AG09319 (cell line): ENCODE results near the gene ERC2.

Source experiments
- DNase-seq: peaks from one replicate; pipeline ENCODE4 v3.0.0-alpha.2; 2010; ENCODE audit warnings: low read depth; ENCODE audit errors: extremely low read depth
- TF ChIP-seq, protein P1 (sequence below): IDR thresholded peaks from 2 replicates; pipeline ENCODE4 v1.5.1; 2011; ENCODE audit warnings: low read depth, mild to moderate bottlenecking, inconsistent platforms, low read length, moderate library complexity

Gene ERC2

DNA sequence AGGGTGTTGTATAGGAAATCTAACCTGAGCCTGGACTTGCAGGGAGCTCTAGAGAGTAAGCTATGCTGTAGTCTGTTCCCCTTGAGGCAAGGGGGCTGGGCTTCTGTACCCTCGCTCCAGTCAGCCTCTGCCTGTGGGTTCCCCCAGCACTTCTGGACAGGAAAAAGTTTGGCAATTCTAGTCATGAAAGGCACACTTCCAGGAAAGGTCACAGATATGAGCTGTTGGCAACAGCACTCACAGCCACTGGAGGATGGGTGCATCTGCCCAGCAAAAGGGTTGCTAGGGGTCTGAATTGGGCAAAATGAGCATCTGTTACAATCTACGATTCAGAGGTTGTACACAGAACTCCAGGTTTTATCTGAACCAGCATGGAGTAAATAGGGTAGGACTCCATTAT is 281.2 kb downstream of the ERC2 start:
- DNase-seq = no peak
- TF ChIP-seq, protein P1, sequence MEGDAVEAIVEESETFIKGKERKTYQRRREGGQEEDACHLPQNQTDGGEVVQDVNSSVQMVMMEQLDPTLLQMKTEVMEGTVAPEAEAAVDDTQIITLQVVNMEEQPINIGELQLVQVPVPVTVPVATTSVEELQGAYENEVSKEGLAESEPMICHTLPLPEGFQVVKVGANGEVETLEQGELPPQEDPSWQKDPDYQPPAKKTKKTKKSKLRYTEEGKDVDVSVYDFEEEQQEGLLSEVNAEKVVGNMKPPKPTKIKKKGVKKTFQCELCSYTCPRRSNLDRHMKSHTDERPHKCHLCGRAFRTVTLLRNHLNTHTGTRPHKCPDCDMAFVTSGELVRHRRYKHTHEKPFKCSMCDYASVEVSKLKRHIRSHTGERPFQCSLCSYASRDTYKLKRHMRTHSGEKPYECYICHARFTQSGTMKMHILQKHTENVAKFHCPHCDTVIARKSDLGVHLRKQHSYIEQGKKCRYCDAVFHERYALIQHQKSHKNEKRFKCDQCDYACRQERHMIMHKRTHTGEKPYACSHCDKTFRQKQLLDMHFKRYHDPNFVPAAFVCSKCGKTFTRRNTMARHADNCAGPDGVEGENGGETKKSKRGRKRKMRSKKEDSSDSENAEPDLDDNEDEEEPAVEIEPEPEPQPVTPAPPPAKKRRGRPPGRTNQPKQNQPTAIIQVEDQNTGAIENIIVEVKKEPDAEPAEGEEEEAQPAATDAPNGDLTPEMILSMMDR = no peak

DNA sequence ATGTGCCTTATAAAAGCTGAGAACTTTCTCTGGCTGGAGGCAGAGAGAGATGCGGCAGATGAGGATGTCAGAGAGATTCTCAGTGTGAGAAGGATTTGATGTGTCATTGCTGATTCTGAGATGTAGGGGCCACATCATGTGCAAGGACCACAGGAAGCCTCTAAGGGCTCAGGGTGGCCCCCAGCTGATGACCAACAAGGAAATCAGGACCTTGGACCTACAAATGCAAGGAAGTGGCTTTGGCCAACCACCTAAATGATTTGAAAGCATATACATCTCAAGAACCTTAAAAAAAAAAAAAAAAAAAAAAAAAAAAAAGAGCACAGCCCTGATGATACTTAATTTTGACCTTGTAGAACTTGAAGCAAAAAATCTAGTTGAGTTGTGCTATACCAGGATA is 282.4 kb downstream of the ERC2 start:
- DNase-seq = no peak
- TF ChIP-seq, protein P1 = no peak

DNA sequence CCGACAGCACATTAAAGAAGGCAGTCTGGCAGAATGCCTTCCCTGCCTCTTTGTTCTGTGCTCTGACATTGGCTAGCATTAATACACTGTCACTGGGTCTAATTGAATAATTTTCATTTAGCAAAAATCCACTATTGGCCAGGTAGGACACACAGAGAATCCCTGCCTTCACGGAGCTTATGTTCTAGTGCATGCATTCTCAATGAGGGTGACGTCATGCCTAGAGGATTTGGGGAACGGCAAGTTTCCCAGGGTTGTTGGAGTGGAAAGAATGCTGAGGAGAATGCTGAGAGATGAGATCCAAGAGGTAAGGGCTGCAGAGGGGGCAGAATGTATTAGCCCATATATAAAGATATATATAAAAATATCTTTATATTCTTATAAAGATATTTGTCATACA is 284.7 kb downstream of the ERC2 start:
- TF ChIP-seq, protein P1 = no peak
- DNase-seq = no peak

DNA sequence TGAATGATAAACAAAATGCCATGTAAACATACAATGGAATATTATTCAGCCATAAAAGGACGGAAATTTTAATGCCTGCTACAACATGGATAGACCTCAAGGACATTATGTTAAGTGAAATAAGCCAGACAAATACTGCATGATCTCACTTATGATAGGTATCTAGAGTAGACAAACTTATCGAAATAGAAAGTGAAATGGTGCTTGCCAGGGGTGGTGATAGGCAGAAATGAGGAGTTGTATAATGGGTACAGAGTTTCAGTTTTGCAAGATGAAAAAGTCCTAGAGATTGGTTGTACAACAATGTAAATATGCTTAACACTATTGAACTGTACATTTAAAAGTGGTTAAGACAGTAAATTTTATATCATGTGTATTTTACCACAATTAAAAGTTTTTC is 287.8 kb downstream of the ERC2 start:
- no peak for DNase-seq
- TF ChIP-seq, protein P1 = no peak

DNA sequence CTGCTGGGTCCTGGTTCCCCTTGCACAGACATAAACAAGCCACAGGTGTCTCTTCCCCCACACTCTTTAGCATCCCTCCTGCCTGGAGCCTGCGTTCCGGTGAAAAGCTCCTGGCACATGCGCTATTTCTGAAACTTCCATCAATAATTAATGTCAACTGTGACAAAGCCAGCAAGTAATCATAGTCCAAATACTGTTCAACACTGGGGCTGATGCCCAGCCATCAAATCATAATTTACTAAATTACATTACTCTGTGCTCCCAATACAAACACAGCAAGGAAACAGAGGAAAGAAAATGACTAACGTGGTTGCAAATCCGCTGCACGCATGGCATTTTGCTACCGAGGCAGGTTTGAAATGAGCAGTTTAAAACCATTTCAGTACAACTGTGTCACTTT is 294.7 kb downstream of the ERC2 start:
- no peak for DNase-seq
- TF ChIP-seq, protein P1 = no peak

DNA sequence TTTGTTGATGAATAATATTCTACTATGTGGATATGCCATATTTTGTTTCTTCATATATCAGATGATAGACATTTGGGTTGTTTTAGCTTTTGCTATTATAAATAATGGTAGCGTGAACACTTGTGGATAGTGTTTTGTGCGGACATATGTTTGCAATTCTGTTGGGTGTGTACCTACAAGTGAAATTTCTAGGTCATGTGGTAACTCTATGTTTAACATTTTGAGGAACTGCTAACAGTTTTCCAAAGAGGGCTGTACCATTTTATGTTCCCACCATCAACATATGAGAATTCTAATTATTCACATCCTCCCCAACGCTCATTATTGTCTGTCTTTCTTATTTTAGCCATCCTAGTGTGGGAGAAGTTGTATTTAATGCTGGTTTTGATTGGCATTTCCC is 303.8 kb downstream of the ERC2 start:
- DNase-seq = no peak
- TF ChIP-seq, protein P1 = no peak

DNA sequence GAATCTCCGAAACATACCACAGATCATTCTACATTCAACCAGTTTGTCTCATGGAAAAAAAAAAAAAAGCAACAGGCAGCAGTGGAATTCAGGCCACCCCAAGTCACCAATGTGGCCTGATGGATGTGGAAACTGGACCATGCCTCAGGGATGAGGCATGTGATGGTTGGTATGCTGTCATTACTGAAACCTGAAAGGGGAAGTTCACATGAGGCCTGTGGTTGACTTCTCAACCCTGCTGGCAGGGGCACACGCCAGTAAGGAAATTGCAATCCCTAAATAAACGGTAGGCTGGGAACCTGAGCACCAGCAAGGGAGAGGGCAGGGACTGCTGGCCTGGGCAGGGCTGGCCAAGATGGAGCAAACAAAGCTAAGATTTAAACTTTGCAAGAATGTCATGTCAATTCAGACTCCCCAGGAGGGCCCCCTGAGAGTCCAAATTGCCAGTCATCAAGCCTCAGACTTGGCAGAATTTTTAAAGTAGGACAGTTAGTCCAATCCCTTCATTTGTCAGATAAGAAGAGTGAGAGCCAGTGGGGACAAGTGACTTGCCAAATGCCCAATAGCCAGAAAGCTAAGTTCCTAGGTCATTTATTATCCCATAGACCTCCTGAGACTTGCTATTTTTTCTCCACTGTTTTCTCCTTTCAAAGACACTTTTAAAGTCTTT is 310.4 kb downstream of the ERC2 start:
- TF ChIP-seq, protein P1 = no peak
- DNase-seq = no peak
